HG03342 (cell line): ENCODE data around the gene OTOF.

Source experiments
- ATAC-seq: cut with Tn5 transposase; IDR thresholded peaks from one replicate; pipeline ENCODE4 v1.9.1; 2021; ENCODE audit warnings: mild to moderate bottlenecking, moderate library complexity; ENCODE audit not compliant: unreplicated experiment

OTOF gene

GRCh38 chr2:26477911-26478253 is at the start of gene OTOF:
Gene OTOF, minus strand, starts transcription at chr2:26478124.
- ATAC-seq: no peak

- no peak for ATAC-seq
These were observed 48.7 kb upstream of the OTOF start for GRCh38 chr2:26526589-26526988.

DNA sequence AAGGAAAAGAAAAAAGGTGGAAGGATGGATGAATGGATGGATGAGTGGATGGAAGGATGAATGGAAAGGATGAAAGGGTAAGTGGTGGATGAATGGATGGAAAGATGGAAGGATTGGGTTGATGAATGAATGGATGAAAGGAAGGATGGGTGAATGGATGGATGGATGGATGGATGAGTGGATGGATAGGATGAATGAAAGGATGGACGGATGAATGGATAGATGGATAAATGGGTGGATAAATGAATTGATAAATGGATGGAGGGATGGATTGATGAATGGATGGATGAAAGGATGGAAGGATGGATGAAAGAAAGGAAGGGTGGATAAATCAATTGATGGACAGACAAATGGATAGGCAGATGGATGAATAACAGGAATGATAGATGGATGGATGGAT is 48.2 kb upstream of the OTOF start:
- no peak for ATAC-seq

GRCh38 chr2:26523750-26524149 is 45.8 kb upstream of the OTOF start:
- no peak for ATAC-seq

DNA sequence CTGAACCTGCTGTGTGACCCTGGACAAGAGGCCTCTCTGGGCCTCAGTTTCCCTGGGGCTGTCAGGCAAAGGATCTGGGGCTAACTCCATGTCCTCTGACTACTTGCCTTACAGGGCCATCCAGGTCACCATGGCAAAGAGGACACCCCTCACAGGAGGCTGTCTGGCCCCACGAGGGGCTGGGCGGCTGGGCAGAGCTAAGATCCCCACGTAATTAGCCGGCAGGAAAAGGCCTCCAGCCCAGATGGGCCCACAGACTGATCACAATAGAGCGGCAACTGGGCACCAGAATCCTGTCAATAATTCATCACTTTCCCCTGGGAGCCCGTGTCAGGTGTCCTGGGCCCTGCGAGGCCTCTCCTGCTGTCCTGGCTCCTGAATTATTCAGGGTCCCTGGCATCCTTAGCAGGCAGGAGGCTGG is 44.8 kb upstream of the OTOF start:
- no peak for ATAC-seq

GRCh38 chr2:26522325-26522724 is 44.4 kb upstream of the OTOF start:
- ATAC-seq: no peak

GRCh38 chr2:26521913-26522180 is 43.9 kb upstream of the OTOF start:
- ATAC-seq: no peak

- ATAC-seq: no peak
These were observed 43.4 kb upstream of the OTOF start for GRCh38 chr2:26521054-26521912.

DNA sequence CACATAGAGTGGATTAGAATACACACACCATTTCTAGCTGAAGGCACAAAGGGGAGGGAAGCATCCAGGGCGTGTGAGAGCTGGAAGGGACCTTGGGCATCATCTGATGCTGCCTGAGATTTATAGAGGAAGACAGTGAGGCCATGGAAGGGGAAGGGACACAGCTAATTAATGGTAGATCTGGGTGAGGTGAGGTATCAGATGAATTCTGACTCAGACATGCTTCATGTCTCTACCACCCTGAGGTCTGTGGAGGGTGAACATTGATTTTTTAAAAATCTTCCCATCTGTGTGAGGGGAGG is 42.2 kb upstream of the OTOF start:
- ATAC-seq: no peak

- ATAC-seq: no peak
These were observed 41.6 kb upstream of the OTOF start for GRCh38 chr2:26519396-26520147.

DNA sequence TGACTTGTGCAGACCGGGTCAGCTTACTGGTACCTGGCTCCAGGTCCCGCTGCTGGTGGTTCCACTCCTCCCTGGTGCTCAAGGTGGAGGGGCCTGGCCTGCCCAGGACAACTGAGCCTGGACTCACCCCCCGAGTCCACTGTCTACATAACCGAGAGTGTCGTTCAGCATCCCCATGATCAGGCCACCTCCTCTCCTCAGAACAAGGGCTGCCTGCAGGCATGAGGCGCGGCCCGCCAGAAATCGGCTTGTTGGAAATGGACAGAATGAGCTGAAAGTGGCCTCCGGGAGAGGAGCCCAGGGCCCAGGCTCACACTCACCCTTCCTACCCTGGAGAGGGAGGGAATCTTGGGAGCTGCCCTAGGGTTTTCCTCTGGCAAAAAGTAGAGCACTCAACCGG is 38.9 kb upstream of the OTOF start:
- ATAC-seq: no peak

DNA sequence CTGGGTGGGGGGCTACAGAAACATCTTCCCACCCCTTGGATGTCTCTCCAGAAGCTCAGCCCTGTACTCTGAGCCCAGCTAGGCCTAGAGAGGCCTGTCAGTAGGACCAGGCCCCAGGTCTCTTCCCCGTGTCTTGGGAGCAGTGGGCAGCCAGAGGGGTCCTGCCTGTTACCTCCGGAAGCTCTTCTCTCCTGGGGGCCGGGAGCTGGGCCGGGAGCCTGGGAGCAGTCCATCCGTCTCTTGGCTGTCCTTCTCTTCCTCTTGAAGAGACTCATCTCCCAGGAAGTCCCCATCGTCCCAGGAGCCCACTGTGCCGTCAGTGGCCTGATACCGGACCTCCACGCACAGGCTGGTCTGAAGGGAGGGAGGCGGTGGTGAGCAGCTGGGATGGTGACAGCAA is 38.3 kb upstream of the OTOF start:
- ATAC-seq: no peak

DNA sequence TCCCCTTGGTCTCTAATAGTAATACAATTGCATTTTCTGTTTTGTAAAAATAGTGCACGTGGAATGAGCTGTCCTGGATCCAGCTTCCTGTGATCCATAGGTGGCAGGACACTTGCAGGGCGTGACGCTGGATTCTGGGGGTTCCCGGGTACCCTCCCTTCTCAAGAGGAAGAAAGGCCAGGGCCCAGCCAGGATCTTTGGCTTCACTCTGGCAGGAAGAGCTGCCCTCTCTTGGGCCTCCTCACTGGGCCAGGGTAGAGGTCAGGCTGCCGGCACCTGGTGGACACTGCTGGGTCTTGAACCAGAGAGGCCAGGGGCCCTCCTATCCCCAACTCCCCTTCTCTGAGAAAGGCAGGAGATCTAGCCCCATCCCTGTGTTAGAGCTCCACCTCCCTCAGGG is 37.8 kb upstream of the OTOF start:
- no peak for ATAC-seq

GRCh38 chr2:26514045-26514444 is 36.1 kb upstream of the OTOF start:
- ATAC-seq: no peak

- no peak for ATAC-seq
These were observed 35.3 kb upstream of the OTOF start for GRCh38 chr2:26513261-26513660.

DNA sequence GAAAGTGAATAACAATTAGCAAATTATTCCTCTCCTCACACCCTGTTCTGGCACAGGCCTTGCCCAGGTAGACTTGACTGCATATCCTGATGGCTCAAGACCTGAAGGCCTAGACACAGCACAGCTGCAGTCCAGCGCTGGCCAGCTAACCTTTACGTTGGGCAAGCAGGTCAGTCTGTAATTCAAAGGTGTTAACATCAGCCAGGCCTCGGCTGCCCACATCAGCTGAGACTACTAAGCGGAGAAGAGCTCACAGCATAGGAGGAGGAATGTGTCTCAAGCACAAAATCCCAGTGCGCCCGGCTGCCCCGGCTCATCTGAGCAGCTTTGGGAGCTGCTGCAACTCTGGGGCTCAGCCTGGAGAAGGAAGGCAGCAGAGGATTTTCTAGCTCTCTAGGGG is 33.5 kb upstream of the OTOF start:
- no peak for ATAC-seq

DNA sequence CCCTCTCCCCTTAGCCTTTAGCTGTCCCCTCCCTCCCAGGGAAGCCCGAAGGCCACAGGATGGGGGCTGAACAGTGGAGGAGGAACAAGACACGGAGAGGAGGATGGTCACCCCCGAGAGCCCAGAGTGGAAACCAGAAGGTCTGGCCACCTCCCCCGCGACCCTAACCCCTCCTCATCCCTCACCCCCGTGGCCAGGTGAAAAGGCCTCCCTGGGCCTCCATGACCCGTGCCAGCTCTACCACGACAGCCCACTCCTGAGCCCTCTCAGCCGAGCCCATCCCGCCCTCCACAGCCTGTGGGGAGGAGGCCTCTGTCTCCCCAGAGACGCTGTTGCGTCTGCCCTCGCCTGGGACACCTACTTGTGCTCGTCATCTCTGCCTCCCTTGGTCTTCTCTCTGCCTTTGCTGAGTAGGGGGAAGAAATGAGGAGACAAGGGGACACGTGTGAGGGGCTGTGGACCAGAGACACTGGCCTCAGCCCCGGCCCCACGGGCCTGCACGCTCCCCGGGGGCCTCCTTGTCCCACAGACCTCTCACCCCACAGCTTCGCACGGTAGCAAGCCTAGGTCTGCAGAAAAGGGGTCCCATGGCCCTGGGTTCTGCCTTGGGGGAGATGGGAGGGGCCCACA is 32.5 kb upstream of the OTOF start:
- no peak for ATAC-seq

DNA sequence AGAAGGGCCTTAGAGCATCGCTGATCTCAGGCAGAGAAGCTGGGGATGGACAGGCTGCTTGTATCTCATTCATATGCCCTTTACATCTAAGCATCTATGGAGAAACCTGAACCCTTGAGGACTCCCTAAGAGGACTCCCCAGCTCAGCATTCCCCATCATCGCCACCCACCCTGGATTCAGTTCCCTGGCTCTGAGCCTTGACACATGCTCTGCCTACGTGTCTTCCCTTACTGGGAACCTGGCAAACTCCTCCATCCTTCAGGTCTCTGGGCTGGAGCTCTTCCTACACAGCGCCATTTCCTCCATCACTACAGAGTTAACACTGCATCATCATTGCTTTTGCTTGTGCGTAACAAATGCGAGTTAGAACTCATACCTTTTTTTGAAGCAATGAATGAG is 31.2 kb upstream of the OTOF start:
- no peak for ATAC-seq

GRCh38 chr2:26507932-26508331 is 30.0 kb upstream of the OTOF start:
- no peak for ATAC-seq

DNA sequence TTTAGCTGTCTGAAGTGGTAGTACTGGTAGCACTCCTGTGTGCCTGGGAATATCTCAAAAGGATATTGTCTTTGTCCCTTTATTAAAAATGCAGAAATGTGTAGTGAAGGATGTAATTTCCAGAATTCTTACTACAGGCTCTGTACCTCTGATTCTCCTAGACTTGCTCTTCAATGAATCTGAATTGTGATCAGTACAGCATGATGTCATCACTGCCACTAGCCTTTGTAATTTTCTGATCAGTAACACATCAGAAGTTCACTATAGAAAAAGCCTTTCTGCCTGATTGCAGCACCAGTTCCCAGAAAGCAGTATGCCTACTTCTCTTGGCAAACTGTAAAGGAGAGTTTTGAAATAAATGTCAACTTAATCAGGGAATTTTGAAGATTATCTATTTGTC is 29.2 kb upstream of the OTOF start:
- no peak for ATAC-seq

DNA sequence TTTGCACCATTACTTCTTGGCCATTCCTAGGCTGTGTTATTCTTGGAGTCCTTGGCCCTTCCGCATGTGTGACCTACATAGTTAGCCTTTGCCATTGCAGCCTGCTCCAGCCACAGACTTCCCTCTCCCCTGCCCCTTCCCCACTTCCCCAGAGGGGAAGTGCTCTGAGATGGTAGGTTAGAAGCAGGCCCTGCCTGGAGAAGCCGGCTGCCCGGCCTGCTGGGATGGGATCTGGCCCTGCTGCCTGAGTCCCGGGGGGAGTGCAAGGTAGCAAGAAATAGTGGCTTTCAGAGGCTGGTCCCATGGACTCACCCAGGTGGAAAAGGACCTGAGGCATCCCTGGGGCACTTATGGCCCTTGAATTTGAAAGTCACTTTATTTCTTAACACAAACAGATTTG is 28.4 kb upstream of the OTOF start:
- ATAC-seq: no peak

- no peak for ATAC-seq
These were observed 26.1 kb upstream of the OTOF start for GRCh38 chr2:26504002-26504401.
